Measurements from ENCODE around the gene UBALD1. TPM values are rescaled to one million over a fixed set of nuclear protein-coding genes. Genes with fewer than 3 reads are reported as not detected.

The UBALD1 gene
- total RNA-seq (3.6 and 4.4 TPM in 2 replicates), polyA plus RNA-seq (2.2 and 3.7 TPM in 2 replicates), polyA minus RNA-seq (ENCODE audit: low replicate concordance) (4.7 and 6.0 TPM in 2 replicates)
- 16.1 and 20.2 TPM in 2 replicates for polyA plus RNA-seq (2012)

- H3K4me2 ChIP-seq (ENCODE audit: extremely low read depth, insufficient read depth, low read length), result peak within 1 kb of the TSS; percentile 84
- no peaks in the 10 kb centered on the region for H3K27me3 ChIP-seq (ENCODE audit: control insufficient read depth, insufficient read depth, low read length)
- H4K20me1 ChIP-seq (ENCODE audit: control insufficient read depth, extremely low read depth, insufficient read depth, low read length), result no peaks in the 10 kb centered on the region
- TF ChIP-seq EZH2 (IDR thresholded peaks at IDR 0.05; ENCODE audit: low read length, missing control alignments) (no peak), CTCF (conservative IDR thresholded peaks at IDR 0.05 in 1 of 2, IDR thresholded peaks at IDR 0.05 in 1 of 2; ENCODE audit: low read depth in 1 of 2, low read length in 2 of 2) (no peak)
- no peaks in the 10 kb centered on the region for H3K9me3 ChIP-seq (ENCODE audit: control insufficient read depth, insufficient read depth, low read depth, low read length)
- no peaks in the 10 kb centered on the region for H3K36me3 ChIP-seq (ENCODE audit: control insufficient read depth, insufficient read depth, low read length)
- peaks cover 25% of the 10 kb centered on the region for H3K79me2 ChIP-seq (ENCODE audit: control insufficient read depth, insufficient read depth, low read length)
- H2AFZ ChIP-seq (ENCODE audit: low read length), result peak within 1 kb of the TSS; percentile 73
- peak within 1 kb of the TSS; percentile 90 for H3K9ac ChIP-seq (ENCODE audit: insufficient read depth, low read length)
- H3K4me1 ChIP-seq (ENCODE audit: control insufficient read depth, extremely low read depth, insufficient read depth, low read length), result peaks cover 5% of the 10 kb centered on the region
- peak within 1 kb of the TSS; percentile 80 for H3K27ac ChIP-seq (ENCODE audit: insufficient read depth, low read length)
- peak; percentile 86 to 88 for DNase-seq (ENCODE audit: low read depth in 2 of 2)
- peak within 1 kb of the TSS; percentile 65 to 80 (median 75) for H3K4me3 ChIP-seq (replicated peaks in 1 of 4; ENCODE audit: control extremely low read depth in 1 of 4, insufficient read depth in 1 of 4, low read depth in 3 of 4, low read length in 4 of 4)
Measured at GRCh38 chr16:4614571-4615383, at the start of gene UBALD1. Gene UBALD1 (minus strand): TSS chr16:4614888. CDS start chr16:4614797, 91 bp downstream.

- Histone ChIP-seq H3K9ac (ENCODE audit: insufficient read depth, low read length) (no peak overlapping the region), H3K4me1 (ENCODE audit: control insufficient read depth, extremely low read depth, insufficient read depth, low read length) (peaks cover 5% of the 10 kb centered on the region), H3K79me2 (ENCODE audit: control insufficient read depth, insufficient read depth, low read length) (no peaks in the 10 kb centered on the region), H4K20me1 (ENCODE audit: control insufficient read depth, extremely low read depth, insufficient read depth, low read length) (no peaks in the 10 kb centered on the region), H2AFZ (ENCODE audit: low read length) (no peak overlapping the region), H3K36me3 (ENCODE audit: control insufficient read depth, insufficient read depth, low read length) (peaks cover 19% of the 10 kb centered on the region), H3K27me3 (ENCODE audit: control insufficient read depth, insufficient read depth, low read length) (no peaks in the 10 kb centered on the region), H3K4me3 (replicated peaks in 1 of 4; ENCODE audit: control extremely low read depth in 1 of 4, insufficient read depth in 1 of 4, low read depth in 3 of 4, low read length in 4 of 4) (no peak overlapping the region), H3K4me2 (ENCODE audit: extremely low read depth, insufficient read depth, low read length) (no peak overlapping the region), H3K9me3 (ENCODE audit: control insufficient read depth, insufficient read depth, low read depth, low read length) (no peaks in the 10 kb centered on the region), H3K27ac (ENCODE audit: insufficient read depth, low read length) (no peak overlapping the region)
- TF ChIP-seq EZH2 (IDR thresholded peaks at IDR 0.05; ENCODE audit: low read length, missing control alignments) (no peak), CTCF (conservative IDR thresholded peaks at IDR 0.05 in 1 of 2, IDR thresholded peaks at IDR 0.05 in 1 of 2; ENCODE audit: low read depth in 1 of 2, low read length in 2 of 2) (no peak)
- peak in 1 of 2 donors; percentile 21 for DNase-seq (ENCODE audit: low read depth in 2 of 2)
Measured at GRCh38 chr16:4663777-4664465, 49.2 kb upstream of the UBALD1 start.

- Histone ChIP-seq H3K79me2 (ENCODE audit: control insufficient read depth, insufficient read depth, low read length) (no peaks in the 10 kb centered on the region), H2AFZ (ENCODE audit: low read length) (no peak overlapping the region), H3K4me1 (ENCODE audit: control insufficient read depth, extremely low read depth, insufficient read depth, low read length) (peaks cover 5% of the 10 kb centered on the region), H3K27me3 (ENCODE audit: control insufficient read depth, insufficient read depth, low read length) (no peaks in the 10 kb centered on the region), H3K4me2 (ENCODE audit: extremely low read depth, insufficient read depth, low read length) (no peak overlapping the region), H3K9ac (ENCODE audit: insufficient read depth, low read length) (no peak overlapping the region), H3K36me3 (ENCODE audit: control insufficient read depth, insufficient read depth, low read length) (peaks cover 14% of the 10 kb centered on the region), H3K27ac (ENCODE audit: insufficient read depth, low read length) (no peak overlapping the region), H3K4me3 (replicated peaks in 1 of 4; ENCODE audit: control extremely low read depth in 1 of 4, insufficient read depth in 1 of 4, low read depth in 3 of 4, low read length in 4 of 4) (no peak overlapping the region), H3K9me3 (ENCODE audit: control insufficient read depth, insufficient read depth, low read depth, low read length) (no peaks in the 10 kb centered on the region), H4K20me1 (ENCODE audit: control insufficient read depth, extremely low read depth, insufficient read depth, low read length) (no peaks in the 10 kb centered on the region)
- TF ChIP-seq CTCF (conservative IDR thresholded peaks at IDR 0.05 in 1 of 2, IDR thresholded peaks at IDR 0.05 in 1 of 2; ENCODE audit: low read depth in 1 of 2, low read length in 2 of 2), result no peak
- TF ChIP-seq EZH2 (IDR thresholded peaks at IDR 0.05; ENCODE audit: low read length, missing control alignments), result no peak
- no peak for DNase-seq (ENCODE audit: low read depth in 2 of 2)
Measured at GRCh38 chr16:4663465-4663776, 48.7 kb upstream of the UBALD1 start.

Measured in fibroblast of lung (primary cell).